NCI-H345 treated with DMSO at 0.1 percent for 48 hours (cell line): ENCODE data around the gene MAST4.
A peak's percentile ranks its signal among the peaks of the same experiment; 100 is the strongest.

ENCODE experiments used
- DNase-seq: peaks from one replicate; lab custom pipeline; 2025; ENCODE audit not compliant: unreplicated experiment; lab: John Stamatoyannopoulos, UW

MAST4 gene

GRCh38 chr5:66644111-66644510, 47.9 kb downstream of the MAST4 start:
- DNase-seq, result no peak

DNA sequence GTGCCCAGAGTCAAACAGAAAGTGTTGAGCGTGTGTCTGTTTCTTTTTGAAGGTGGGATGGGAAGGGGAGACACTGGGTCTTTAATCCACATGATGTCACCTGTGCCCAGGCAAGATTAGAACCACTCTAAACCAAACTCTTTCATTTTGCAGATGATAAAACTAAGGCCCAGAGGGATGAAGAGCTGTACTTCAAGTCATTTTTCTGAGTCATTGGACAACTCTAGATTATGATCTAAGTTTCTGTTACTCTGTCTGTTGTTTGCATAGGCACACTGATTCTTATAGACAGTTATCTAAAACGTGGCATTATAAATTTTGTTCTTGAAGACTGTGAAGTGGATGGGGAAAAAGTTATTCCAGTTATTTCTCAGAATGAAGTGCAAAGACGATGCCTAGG, 48.8 kb downstream of the MAST4 start:
- no peak for DNase-seq

DNA sequence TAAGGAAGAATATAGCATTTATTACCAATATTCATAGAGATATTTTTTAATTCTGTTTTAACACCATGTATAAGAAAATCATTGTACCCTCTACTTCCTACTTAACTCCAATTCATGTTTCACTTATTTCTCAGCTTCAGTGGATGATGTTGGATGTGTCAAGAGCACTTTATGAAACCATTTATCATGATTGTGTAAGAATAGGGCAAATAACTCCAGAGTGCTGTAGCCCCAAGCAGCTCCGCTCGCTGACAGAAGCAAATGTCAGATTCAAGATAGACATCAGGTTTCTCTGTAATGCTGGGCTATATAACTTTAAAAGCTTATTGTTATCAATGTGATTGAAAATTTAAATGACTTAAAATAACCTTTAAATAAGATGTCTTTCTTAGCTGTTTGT, 50.4 kb downstream of the MAST4 start:
- DNase-seq, result no peak

GRCh38 chr5:66647146-66647856, 51.1 kb downstream of the MAST4 start:
- no peak for DNase-seq

DNA sequence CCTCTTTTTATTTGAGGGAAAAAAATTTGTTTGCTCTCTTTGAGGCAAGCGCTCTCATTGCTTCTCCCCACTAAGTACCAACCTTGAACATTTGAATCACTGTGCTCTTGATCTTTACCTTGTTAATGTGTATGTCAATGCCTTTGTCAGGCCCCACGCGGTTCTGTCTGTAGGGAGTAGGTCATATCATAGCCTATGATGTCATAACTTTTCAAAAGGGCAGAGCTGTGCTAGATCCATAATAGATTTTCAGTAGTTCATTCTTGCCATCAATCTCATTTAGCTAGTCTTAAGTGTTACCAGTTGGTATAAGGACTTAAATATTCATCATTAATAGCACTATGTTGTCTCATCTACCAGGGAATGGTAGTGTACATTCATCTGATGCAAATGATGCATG, 56.6 kb downstream of the MAST4 start:
- DNase-seq, result no peak

GRCh38 chr5:66653325-66653724, 57.1 kb downstream of the MAST4 start:
- no peak for DNase-seq

- DNase-seq, result no peak
Measured at GRCh38 chr5:66655395-66656324, 59.5 kb downstream of the MAST4 start.

GRCh38 chr5:66658516-66658915, 62.3 kb downstream of the MAST4 start:
- DNase-seq, result no peak

GRCh38 chr5:66659780-66660179, 63.6 kb downstream of the MAST4 start:
- no peak for DNase-seq

DNA sequence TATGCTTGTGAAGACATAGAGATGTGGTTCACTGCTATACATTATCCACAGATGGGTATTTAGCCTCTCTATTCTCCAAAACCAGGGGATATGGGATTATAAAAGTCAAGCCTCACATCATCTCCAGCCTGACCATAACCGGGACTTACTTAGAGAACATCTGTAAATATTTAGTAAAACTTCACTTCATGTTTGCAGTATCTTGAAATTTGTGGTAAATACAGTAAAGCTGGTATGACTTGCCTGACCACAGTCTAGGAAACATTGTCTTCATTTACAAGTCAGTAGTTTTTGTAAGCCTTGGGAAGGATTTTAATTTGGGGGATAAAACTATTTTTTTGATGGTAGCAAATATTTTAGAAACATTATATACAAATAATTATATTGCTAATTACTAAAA, 64.2 kb downstream of the MAST4 start:
- no peak for DNase-seq

DNA sequence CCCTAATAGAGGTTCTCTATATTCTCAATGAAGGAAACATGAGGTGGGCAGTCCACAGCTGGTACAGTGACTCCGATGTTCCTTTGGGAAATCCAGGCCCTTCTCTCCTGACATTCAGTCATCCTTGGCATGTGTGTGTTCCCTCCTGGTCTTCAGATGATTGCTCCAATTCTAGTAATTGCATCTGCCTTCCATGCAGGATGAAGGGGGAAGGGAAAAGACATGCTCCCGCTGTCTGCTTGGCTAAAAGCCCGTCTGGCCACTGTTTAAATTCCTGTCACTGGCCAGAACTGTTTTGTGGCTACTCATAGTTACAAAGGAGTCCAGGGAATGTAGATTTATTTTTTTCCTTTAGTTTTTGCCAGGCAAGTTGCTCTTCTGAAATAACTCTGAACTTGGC, 65.0 kb downstream of the MAST4 start:
- DNase-seq, result no peak

GRCh38 chr5:66666778-66667177, 70.6 kb downstream of the MAST4 start:
- peak; percentile 50 for DNase-seq

DNA sequence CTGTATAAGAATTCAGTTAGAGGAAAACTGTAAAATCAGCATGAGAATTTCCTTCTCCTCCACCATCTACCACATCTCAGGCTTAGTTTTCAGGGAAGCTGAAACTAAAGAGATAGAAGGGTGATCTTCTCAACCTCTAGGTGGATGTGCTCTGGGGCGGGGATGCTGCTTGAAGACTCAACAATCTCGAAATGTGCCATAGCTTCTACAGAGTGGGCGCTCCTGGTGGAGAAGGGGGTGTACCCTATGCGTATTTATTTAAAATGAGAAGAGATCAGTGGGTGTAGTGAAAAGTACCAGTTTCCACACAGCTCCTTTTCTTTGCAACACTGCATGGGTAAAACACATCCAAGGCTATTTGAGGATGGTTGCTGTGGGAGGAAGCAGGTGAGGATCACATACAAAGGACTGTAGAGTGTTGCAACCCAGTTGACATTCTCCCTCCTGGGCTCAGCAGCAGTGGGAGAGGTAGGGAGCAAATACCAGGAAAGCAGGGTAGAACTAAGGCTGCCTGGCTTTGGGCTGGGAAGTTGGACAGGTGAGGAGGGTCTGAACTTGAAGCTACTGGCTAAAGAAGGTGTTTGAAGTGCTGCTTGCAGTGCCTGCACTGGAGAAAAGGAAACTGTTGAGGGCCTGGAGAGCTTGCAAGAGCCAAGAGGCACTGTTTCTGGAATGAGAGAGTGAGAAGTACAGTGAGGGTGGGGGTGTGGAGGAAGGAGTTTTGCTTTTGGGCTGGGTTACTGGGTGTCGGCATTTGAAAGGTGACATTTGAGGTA, 73.1 kb downstream of the MAST4 start:
- no peak for DNase-seq

DNA sequence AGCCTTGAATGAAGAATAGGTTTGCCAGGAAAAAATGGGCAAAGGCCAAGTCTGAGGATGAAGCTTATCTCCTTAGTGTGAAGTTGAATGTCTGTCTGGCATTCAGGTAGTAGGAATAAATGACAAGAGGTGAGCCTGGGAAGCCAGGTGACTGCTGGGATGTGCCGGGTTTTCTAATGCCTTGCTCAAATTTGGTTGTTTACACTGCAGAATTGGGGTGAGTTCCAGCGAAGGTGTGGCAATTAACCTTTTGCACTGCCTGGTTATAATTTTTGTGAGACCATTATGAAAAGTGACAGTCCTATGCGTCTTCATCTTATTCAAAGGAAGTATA, 73.6 kb downstream of the MAST4 start:
- no peak for DNase-seq

GRCh38 chr5:66671305-66671704, 75.1 kb downstream of the MAST4 start:
- DNase-seq, result no peak

GRCh38 chr5:66674802-66675201, 78.6 kb downstream of the MAST4 start:
- no peak for DNase-seq

DNA sequence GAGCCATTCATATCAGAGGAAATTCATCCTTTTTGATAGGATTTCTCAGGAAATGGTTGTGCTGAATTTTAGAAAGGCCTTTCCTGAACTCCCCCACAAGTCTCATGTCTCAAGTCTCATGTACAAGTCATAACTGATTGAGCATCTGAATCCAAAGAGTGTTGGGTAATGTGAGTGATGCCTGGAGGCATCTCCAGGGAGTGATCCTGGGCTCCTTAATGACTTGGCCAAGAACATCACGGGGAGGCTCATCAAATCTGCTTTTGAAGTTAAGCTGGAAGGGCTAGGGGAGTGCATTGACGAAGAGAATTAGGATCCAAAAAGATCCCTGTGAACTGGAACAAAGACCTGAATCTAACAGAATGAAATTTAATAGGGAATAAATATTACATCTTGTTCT, 79.2 kb downstream of the MAST4 start:
- no peak for DNase-seq

DNA sequence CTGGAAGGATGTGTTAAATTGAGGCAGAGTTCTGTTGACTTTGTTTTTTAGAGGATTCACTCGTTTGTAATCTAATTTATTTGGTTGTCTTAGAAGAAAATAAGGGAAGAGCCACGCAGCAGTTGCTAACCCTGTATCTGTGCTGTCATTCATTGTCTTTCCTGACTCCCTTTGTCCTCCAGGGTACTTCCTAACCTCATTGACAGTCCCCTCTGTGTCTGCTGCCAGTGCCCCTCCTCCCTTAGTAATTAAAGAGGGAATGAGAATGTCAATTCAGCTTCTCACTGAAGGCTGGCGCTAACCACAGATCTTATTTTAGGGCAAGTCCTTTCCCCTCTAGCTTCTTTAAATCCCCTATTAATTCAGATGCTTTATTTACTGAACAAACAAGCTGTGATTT, 84.0 kb downstream of the MAST4 start:
- DNase-seq, result no peak

DNA sequence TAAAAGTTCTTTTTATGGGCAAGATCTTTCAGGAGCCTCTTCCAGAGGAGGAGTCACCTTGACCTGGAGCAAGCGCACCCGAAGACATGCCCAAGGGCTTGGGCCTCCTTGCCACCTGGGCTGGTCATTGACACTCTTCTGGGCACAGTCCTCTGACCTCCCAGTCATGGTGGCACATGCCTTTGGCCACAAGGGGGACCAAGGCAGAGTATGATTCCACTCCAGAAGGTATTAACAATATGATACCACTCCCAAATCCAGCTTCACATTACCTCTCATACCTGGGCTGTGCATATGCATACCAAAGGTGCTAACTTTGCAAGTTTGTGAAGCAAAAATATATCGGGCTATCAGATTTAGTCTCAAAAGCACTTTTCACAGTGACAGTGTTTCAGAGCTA, 84.6 kb downstream of the MAST4 start:
- no peak for DNase-seq

DNA sequence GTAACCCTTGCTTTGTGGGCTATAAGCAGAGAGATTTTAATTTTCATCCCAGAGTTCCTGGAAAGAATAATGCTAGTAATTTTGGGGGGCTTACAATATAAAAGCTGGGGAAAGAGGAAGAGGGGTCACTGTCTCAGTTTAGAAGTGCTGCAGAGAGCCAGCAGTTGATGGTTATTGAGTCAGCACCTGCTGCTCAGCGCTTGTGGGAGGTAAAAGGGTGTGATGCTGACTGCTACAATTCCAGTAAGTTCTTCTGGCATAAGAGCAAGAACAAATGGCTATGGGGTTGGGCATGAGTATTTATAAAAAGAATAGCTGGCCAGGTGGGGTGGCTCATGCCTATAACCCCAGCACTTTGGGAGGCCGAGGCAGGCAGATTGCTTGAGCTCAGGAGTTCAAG, 88.5 kb downstream of the MAST4 start:
- DNase-seq, result no peak

GRCh38 chr5:66689522-66690220, 93.5 kb downstream of the MAST4 start:
- no peak for DNase-seq
